SH-SY5Y (cell line): Measurements from ENCODE around the gene CATSPER3.

ENCODE experiments used
- GATA2 ChIP-seq: IDR thresholded peaks from 2 replicates; pipeline ENCODE4 v1.6.1; 2011; ENCODE audit warnings: mild to moderate bottlenecking, low read depth, low read length
- GATA3 ChIP-seq: IDR thresholded peaks from 2 replicates; pipeline ENCODE4 v1.6.1; 2011; ENCODE audit warnings: low read depth, mild to moderate bottlenecking, low read length, moderate library complexity

DNA sequence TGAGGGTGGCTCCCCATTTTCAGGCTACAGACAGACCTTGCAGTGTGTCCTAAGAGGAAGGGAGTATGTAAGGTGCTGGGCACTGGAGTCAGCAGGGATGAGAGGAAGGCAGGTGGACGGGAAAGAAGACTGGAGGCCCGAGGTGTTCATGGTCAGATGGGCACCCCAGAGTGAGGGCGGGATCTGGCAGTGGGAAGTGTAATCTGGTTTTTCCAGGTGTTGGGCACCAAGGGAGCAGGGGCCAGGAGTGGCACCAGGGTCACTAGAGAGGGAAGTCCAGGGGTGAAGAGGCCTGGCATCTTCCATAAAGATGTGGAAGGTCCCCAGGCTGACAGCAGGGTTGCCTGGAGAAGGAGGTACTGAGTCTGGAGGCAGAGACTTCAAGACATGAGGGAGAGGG lies 36.7 kb downstream of the CATSPER3 start:
- TF ChIP-seq GATA2 (no peak), GATA3 (no peak)
